ENCODE results near the gene NAT10. TPM values are rescaled to one million over a fixed set of nuclear protein-coding genes. Genes with fewer than 3 reads are reported as not detected.

Gene NAT10
- 10 to 100 TPM; 22.6 to 38.2 TPM for total RNA-seq

- Histone ChIP-seq H3K4me1 (peaks cover 19% of the 10 kb centered on the region), H3K36me3 (replicated peaks in 1 of 2; ENCODE audit: insufficient read depth in 1 of 2, low read depth in 2 of 2) (peaks cover 0 to 10% of the 10 kb centered on the region in 2 donors), H3K9me3 (no peaks in the 10 kb centered on the region), H3K27ac (peak within 1 kb of the TSS; percentile 86 to 91 (median 90)), H3K4me3 (peak within 1 kb of the TSS; percentile 55 to 63), H3K27me3 (no peaks in the 10 kb centered on the region)
- TF ChIP-seq CTCF (IDR thresholded peaks at IDR 0.05): peak in 4 of 7 experiments; percentile 25 to 46 (median 31)
- peak; percentile 79 to 95 (median 92) for TF ChIP-seq POLR2A (IDR thresholded peaks at IDR 0.05)
- ATAC-seq: peak; percentile 100
- 0% methylated on average over 17 to 55 of the region's 55 CpGs for WGBS, 2 donors
- intact Hi-C loops (cut with DNase I): no loop called here
- DNase-seq: peak; percentile 97 to 99 (median 98)
These were observed at the start of gene NAT10 for GRCh38 chr11:34105079-34105956. NAT10 (plus strand) TSS chr11:34105629; CDS start chr11:34108226, 2,597 bp downstream.

GRCh38 chr11:34056672-34057071, 48.8 kb upstream of the NAT10 start:
- Histone ChIP-seq H3K27ac (peak overlapping the region in 1 of 4 donors; percentile 50), H3K4me3 (no peak overlapping the region), H3K4me1 (peaks cover 58% of the 10 kb centered on the region), H3K36me3 (replicated peaks in 1 of 2; ENCODE audit: insufficient read depth in 1 of 2, low read depth in 2 of 2) (no peaks in the 10 kb centered on the region), H3K27me3 (no peaks in the 10 kb centered on the region), H3K9me3 (no peaks in the 10 kb centered on the region)
- intact Hi-C loops (cut with DNase I): loop anchor here (5.0 kb wide), 1 partner anchor 59 kb away; no protein-coding TSS in a partner anchor
- ATAC-seq: no peak
- no peak for DNase-seq
- 9 to 10% methylated on average over 2 of the region's 2 CpGs for WGBS, 2 donors
- TF ChIP-seq CTCF (IDR thresholded peaks at IDR 0.05) (no peak), POLR2A (IDR thresholded peaks at IDR 0.05) (no peak)

- no peak for DNase-seq
- WGBS, 2 donors: 80 to 87% methylated on average over 2 of the region's 2 CpGs
- Histone ChIP-seq H3K4me1 (peaks cover 23% of the 10 kb centered on the region), H3K36me3 (replicated peaks in 1 of 2; ENCODE audit: insufficient read depth in 1 of 2, low read depth in 2 of 2) (no peaks in the 10 kb centered on the region), H3K4me3 (no peak overlapping the region), H3K27me3 (no peaks in the 10 kb centered on the region), H3K27ac (no peak overlapping the region), H3K9me3 (no peaks in the 10 kb centered on the region)
- TF ChIP-seq CTCF (IDR thresholded peaks at IDR 0.05) (no peak), POLR2A (IDR thresholded peaks at IDR 0.05) (no peak)
- no peak for ATAC-seq
- intact Hi-C loops (cut with DNase I): no loop called here
These were observed 42.2 kb upstream of the NAT10 start for GRCh38 chr11:34063061-34063795.

- H3K9me3 ChIP-seq: no peaks in the 10 kb centered on the region
- ATAC-seq (no peak), DNase-seq (no peak)
- H3K4me3 ChIP-seq: no peak overlapping the region
- no peak overlapping the region for H3K27ac ChIP-seq
- TF ChIP-seq CTCF (IDR thresholded peaks at IDR 0.05) (no peak), POLR2A (IDR thresholded peaks at IDR 0.05) (no peak)
- no peaks in the 10 kb centered on the region for H3K27me3 ChIP-seq
- WGBS, 2 donors: 93 to 96% methylated on average over 2 of the region's 2 CpGs
- intact Hi-C loops (cut with DNase I): no loop called here
- H3K4me1 ChIP-seq: peaks cover 19% of the 10 kb centered on the region
- no peaks in the 10 kb centered on the region for H3K36me3 ChIP-seq (replicated peaks in 1 of 2; ENCODE audit: insufficient read depth in 1 of 2, low read depth in 2 of 2)
These were observed 41.1 kb upstream of the NAT10 start for GRCh38 chr11:34064291-34064690.
